DOHH2 (cell line): ENCODE data around the gene GSK3B.

Experiments used
- H3F3A ChIP-seq: fragments of 200-600 bp; sonication (generic), shearing (Covaris generic); 2 replicates; pipeline ENCODE4 v1.6.0; 2016; ENCODE audit warnings: antibody characterized with exemption, mild to moderate bottlenecking; ENCODE audit not compliant: control insufficient read depth, insufficient read depth
- H3K27ac ChIP-seq: fragments of 200-600 bp; sonication (generic); 2 replicates; pipeline ENCODE4 v1.5.1; 2014; ENCODE audit warnings: low read depth, mild to moderate bottlenecking, low read length, moderate library complexity
- H3K27me3 ChIP-seq: fragments of 200-600 bp; sonication (generic); 2 replicates; pipeline ENCODE4 v1.6.1; 2014; ENCODE audit warnings: mild to moderate bottlenecking, low read length, mixed read lengths; ENCODE audit not compliant: control insufficient read depth
- H3K36me3 ChIP-seq: fragments of 200-600 bp; sonication (generic); 2 replicates; pipeline ENCODE4 v1.6.1; 2014; ENCODE audit warnings: mild to moderate bottlenecking, low read length, moderate library complexity, mixed read lengths; ENCODE audit not compliant: control insufficient read depth
- H3K4me1 ChIP-seq: fragments of 200-600 bp; sonication (generic); 2 replicates; pipeline ENCODE4 v1.6.1; 2014; ENCODE audit warnings: mild to moderate bottlenecking, low read length, mixed read lengths; ENCODE audit not compliant: control insufficient read depth
- H3K4me2 ChIP-seq: fragments of 200-600 bp; sonication (generic); 2 replicates; pipeline ENCODE4 v1.6.0; 2014; ENCODE audit warnings: mild to moderate bottlenecking, low read length, moderate library complexity
- H3K4me3 ChIP-seq: fragments of 200-600 bp; sonication (generic); 2 replicates; pipeline ENCODE4 v1.5.1; 2014; ENCODE audit warnings: mild to moderate bottlenecking, low read length, mixed read lengths
- H3K79me2 ChIP-seq: fragments of 200-600 bp; sonication (generic); 2 replicates; pipeline ENCODE4 v1.6.1; 2014; ENCODE audit warnings: mild to moderate bottlenecking, low read length, mixed read lengths; ENCODE audit not compliant: control insufficient read depth
- H3K9me2 ChIP-seq: fragments of 200-600 bp; sonication (generic); replicated peaks from 2 replicates; pipeline ENCODE4 v1.6.1; 2014; ENCODE audit warnings: mild to moderate bottlenecking, low read length, mixed read lengths; ENCODE audit not compliant: control insufficient read depth
- H3K9me3 ChIP-seq: fragments of 200-600 bp; sonication (generic); 2 replicates; pipeline ENCODE4 v1.6.1; 2014; ENCODE audit warnings: antibody characterized with exemption, low read length, mixed read lengths; ENCODE audit not compliant: control insufficient read depth, insufficient read depth
- H4K20me1 ChIP-seq: fragments of 200-600 bp; sonication (generic); 2 replicates; pipeline ENCODE4 v1.6.0; 2014; ENCODE audit warnings: low read depth, mild to moderate bottlenecking, antibody characterized with exemption, low read length, moderate library complexity; ENCODE audit not compliant: control insufficient read depth, insufficient read depth
- CTCF ChIP-seq: fragments of 200-600 bp; sonication (generic); IDR thresholded peaks from one replicate; pipeline ENCODE4 v1.5.1; 2014; ENCODE audit warnings: antibody characterized with exemption, mild to moderate bottlenecking, low read depth, low read length; ENCODE audit not compliant: poor library complexity, severe bottlenecking
- EZH2phosphoT487 ChIP-seq: fragments of 200-600 bp; sonication (generic); IDR thresholded peaks from 2 replicates; pipeline ENCODE4 v1.6.1; 2017; ENCODE audit warnings: borderline replicate concordance, mild to moderate bottlenecking, antibody characterized with exemption, low read length, moderate library complexity, mixed read lengths

The GSK3B gene

DNA sequence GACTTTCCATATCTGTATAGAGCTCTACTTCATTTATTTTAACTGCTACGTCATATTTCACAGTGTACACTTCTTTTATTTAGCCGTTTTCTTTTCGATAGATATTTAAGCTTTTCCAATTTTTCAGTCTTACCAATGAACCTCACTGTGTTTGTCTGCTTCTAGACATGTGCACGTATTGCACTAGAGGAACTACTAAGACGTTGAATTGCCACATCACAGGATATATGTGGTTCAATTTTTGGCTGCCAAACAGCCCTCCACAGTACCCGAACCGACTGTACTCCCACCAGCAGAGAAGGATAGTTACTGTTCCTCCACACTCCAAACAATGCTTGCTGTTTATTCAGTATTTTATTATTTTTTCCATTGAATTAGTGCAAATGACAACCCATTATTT lies 310.4 kb downstream of the GSK3B start:
- Histone ChIP-seq H3K4me3 (no peak overlapping the region), H3K4me1 (no peaks in the 10 kb centered on the region), H3F3A (no peaks in the 10 kb centered on the region), H3K4me2 (no peak overlapping the region), H3K79me2 (no peaks in the 10 kb centered on the region), H3K9me3 (no peaks in the 10 kb centered on the region), H3K27me3 (no peaks in the 10 kb centered on the region), H4K20me1 (no peaks in the 10 kb centered on the region), H3K27ac (no peak overlapping the region), H3K36me3 (no peaks in the 10 kb centered on the region), H3K9me2 (no peaks in the 10 kb centered on the region; the same call in 1 of the 2 replicates)
- TF ChIP-seq CTCF (no peak), EZH2phosphoT487 (no peak)

DNA sequence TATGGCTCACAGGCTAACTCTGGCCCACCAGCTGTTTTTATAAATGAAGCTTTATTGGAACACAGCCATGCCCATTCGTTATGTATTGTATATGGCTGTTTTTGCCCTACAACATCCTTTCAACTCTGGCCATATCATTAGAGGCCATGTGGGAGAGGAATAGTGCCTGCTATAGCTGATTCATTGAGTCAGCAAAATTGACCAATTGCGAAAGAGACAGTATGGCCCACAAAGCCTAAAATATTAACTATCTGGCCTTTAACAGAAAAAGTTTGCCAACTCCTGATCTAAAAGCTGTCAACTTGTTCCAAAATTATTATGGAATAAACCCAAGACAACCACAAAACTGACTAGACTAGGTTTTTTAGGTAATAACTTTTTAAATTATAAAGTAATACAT lies 311.0 kb downstream of the GSK3B start:
- Histone ChIP-seq H3K27me3 (no peaks in the 10 kb centered on the region), H3F3A (no peaks in the 10 kb centered on the region), H3K9me2 (no peaks in the 10 kb centered on the region; the same call in 1 of the 2 replicates), H3K36me3 (no peaks in the 10 kb centered on the region), H3K79me2 (no peaks in the 10 kb centered on the region), H3K4me2 (no peak overlapping the region), H3K9me3 (no peaks in the 10 kb centered on the region), H3K27ac (no peak overlapping the region), H3K4me1 (no peaks in the 10 kb centered on the region), H3K4me3 (no peak overlapping the region), H4K20me1 (no peaks in the 10 kb centered on the region)
- TF ChIP-seq EZH2phosphoT487: no peak
- no peak for TF ChIP-seq CTCF

- H3K9me2 ChIP-seq: no peaks in the 10 kb centered on the region; the same call in 1 of the 2 replicates
- no peaks in the 10 kb centered on the region for H3K36me3 ChIP-seq
- H3F3A ChIP-seq: no peaks in the 10 kb centered on the region
- no peak overlapping the region for H3K27ac ChIP-seq
- H3K27me3 ChIP-seq: no peaks in the 10 kb centered on the region
- H4K20me1 ChIP-seq: no peaks in the 10 kb centered on the region
- TF ChIP-seq EZH2phosphoT487: no peak
- TF ChIP-seq CTCF: no peak
- no peaks in the 10 kb centered on the region for H3K4me1 ChIP-seq
- no peak overlapping the region for H3K4me2 ChIP-seq
- no peaks in the 10 kb centered on the region for H3K9me3 ChIP-seq
- H3K79me2 ChIP-seq: no peaks in the 10 kb centered on the region
- H3K4me3 ChIP-seq: no peak overlapping the region
Measured at GRCh38 chr3:119782460-119782859, 311.8 kb downstream of the GSK3B start.
